ENCODE results near the gene ALDH7A1. TPM values are rescaled to one million over a fixed set of nuclear protein-coding genes. Genes with fewer than 3 reads are reported as not detected.

Gene ALDH7A1
- total RNA-seq, 2 donors from 2014 or later: 18.5 to 27.9 TPM

DNA sequence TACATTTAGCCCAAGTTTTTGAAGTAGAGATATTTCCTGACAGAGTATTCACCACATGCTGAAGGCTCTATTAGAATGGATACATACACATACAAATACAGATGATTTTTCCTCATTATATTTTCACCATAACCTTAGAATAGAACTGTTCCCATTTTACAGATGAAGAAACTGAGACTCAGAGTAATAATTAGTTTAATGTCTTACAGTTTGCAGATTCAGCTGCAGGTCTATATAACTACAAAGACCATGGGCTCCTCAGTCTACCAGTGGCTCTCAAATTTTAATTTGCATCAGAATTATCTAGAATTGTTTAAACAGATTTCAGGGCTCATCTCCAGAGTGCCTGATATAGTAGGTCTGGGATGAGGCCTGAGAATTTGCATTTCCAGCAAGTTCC is 107.4 kb downstream of the ALDH7A1 start:
- no peak for DNase-seq (ENCODE audit: low spot score)
- intact Hi-C loops (cut with DNase I): no loop called here

GRCh38 chr5:126486332-126486731 is 108.7 kb downstream of the ALDH7A1 start:
- DNase-seq (ENCODE audit: low spot score): no peak
- intact Hi-C loops (cut with DNase I): no loop called here

DNA sequence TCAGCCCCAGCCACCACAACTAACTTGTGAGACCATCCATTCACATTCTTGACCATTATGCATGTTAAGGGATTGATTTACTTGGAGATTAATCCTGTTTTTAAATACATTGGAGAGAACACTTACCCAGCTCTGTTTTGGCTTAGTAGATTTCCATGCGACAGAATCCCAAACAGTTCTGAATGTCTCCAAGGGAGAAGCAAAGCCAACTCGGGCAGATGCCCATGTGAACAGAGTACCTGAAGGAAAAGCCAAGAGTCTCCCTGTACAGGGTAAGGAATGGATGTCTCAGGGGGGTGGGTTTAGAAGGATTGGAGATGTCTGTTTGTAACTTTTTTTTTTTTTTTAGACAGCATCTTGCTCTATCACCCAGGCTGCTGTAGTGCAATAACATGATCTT is 110.8 kb downstream of the ALDH7A1 start:
- no peak for DNase-seq (ENCODE audit: low spot score)
- intact Hi-C loops (cut with DNase I): no loop called here

DNA sequence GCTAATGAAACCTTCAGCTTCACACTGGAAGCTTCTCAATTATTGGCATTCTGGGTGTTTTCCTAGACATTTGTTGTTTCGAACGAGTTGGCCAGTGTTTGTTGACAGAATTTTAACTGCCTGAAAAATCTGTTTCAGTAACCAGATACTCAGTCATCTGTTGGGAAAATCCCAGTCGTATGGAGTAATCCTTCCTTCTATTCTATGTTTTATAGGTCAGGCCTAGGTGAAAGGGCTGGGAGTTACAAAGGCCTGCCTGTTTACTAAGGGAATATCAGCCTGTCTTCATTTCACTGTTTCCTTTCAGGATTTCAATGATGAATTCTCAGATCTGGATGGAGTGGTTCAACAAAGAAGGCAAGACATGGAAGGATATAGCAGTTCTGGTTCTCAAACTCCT is 111.9 kb downstream of the ALDH7A1 start:
- DNase-seq (ENCODE audit: low spot score): no peak
- intact Hi-C loops (cut with DNase I): no loop called here

DNA sequence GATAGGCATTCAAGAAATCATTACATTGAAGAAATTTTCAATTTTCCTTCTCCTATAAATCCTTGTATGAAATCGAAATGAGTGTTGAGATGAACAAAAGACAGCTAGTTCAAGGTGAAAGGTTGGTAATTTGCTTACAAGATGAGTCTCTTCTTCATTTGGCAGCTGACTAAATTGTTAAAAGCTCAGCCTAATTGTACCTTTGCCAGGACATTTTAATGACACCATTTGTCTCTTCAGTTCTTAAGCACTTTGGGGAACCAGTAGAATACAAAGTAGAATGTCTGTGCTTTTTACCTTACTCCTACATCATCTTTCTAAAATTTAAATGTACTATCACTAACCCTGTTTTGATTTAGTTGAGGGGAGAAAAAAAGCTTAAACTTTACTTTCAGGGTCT is 112.4 kb downstream of the ALDH7A1 start:
- intact Hi-C loops (cut with DNase I): no loop called here
- DNase-seq (ENCODE audit: low spot score): no peak

DNA sequence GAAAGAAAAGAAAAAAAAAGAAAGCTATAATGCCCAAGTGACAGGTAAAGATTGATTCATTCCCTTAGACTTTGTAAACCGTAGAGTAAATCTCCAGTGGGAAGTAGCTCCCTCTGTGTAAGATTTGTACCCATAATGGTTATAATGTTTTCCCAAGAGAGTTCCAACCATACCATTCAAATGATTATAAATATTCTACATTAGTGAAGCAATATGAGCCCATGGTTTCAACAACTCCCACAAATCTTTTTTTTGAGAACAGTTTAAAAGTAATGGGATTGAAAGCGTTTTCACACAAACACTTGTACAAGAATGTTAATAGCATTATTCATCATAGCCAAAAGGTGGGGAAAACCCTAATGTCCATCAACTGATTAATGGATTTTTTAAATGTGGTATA is 113.8 kb downstream of the ALDH7A1 start:
- intact Hi-C loops (cut with DNase I): no loop called here
- no peak for DNase-seq (ENCODE audit: low spot score)

Other genes with a start within 250 kb of the ALDH7A1 start
- 10 to 100 TPM; 20.9 to 21.0 TPM for gene GRAMD2B, start 171.8 kb downstream of the ALDH7A1 start, total RNA-seq
- 10 to 100 TPM; 26.0 to 37.7 TPM for gene PHAX, start 5.7 kb upstream of the ALDH7A1 start, total RNA-seq
- gene LMNB1, start 181.9 kb upstream of the ALDH7A1 start, total RNA-seq: 1 to 10 TPM; 4.4 to 5.7 TPM

Data from posterior vena cava (tissue), 2 donors.